Chondrocyte (in vitro differentiated cells): ENCODE measurements around the gene PREX1. TPM values are rescaled to one million over a fixed set of nuclear protein-coding genes. Genes with fewer than 3 reads are reported as not detected.
"Not testable (repeated sequence)": the region's sequence is repeated elsewhere in the genome, so short reads cannot be mapped to it uniquely, and the experiment has no call there.

Source experiments
- DNase-seq: peaks from one replicate; pipeline ENCODE4 v3.0.0; 2021; ENCODE audit warnings: mixed read lengths, low spot score
- H3K27ac Mint-ChIP-seq: one replicate; pipeline ENCODE4 v1.8.0; 2021; ENCODE audit warnings: mild to moderate bottlenecking, moderate library complexity, mixed read lengths; ENCODE audit not compliant: unreplicated experiment
- H3K27me3 Mint-ChIP-seq: 2 replicates; pipeline ENCODE4 v1.8.0; 2021; ENCODE audit warnings: low read depth, mixed read lengths
- H3K36me3 Mint-ChIP-seq: 2 replicates; pipeline ENCODE4 v1.8.0; 2021; ENCODE audit warnings: low read depth, mixed read lengths
- H3K4me1 Mint-ChIP-seq: 2 replicates; pipeline ENCODE4 v1.8.0; 2021; ENCODE audit warnings: low read depth, mild to moderate bottlenecking, mixed read lengths
- H3K4me3 Mint-ChIP-seq: one replicate; pipeline ENCODE4 v1.8.0; 2021; ENCODE audit warnings: mild to moderate bottlenecking, moderate library complexity, mixed read lengths; ENCODE audit not compliant: unreplicated experiment
- H3K9me3 Mint-ChIP-seq: 2 replicates; pipeline ENCODE4 v1.8.0; 2021; ENCODE audit warnings: low read depth, mixed read lengths
- total RNA-seq: library from RNA; stranded (reverse); gene quantifications from 3 replicates; pipeline ENCODE4 v1.2.1, GENCODE V29; 2021
- TF ChIP-seq, protein P1 (sequence below): fragments of 200-600 bp; sonication (generic); IDR thresholded peaks from 2 replicates; pipeline ENCODE4 v1.5.0; 2021; ENCODE audit warnings: antibody characterized with exemption, mild to moderate bottlenecking, moderate library complexity

PREX1 gene
- total RNA-seq, 1 donor from 2014 or later: 3.0 TPM

- Mint-ChIP-seq H3K4me1 (peaks cover 7% of the 10 kb centered on the region), H3K27me3 (no peaks in the 10 kb centered on the region), H3K36me3 (peaks cover 7% of the 10 kb centered on the region), H3K9me3 (peaks cover 20% of the 10 kb centered on the region), H3K27ac (no peak overlapping the region), H3K4me3 (no peak overlapping the region)
- TF ChIP-seq, protein P1, sequence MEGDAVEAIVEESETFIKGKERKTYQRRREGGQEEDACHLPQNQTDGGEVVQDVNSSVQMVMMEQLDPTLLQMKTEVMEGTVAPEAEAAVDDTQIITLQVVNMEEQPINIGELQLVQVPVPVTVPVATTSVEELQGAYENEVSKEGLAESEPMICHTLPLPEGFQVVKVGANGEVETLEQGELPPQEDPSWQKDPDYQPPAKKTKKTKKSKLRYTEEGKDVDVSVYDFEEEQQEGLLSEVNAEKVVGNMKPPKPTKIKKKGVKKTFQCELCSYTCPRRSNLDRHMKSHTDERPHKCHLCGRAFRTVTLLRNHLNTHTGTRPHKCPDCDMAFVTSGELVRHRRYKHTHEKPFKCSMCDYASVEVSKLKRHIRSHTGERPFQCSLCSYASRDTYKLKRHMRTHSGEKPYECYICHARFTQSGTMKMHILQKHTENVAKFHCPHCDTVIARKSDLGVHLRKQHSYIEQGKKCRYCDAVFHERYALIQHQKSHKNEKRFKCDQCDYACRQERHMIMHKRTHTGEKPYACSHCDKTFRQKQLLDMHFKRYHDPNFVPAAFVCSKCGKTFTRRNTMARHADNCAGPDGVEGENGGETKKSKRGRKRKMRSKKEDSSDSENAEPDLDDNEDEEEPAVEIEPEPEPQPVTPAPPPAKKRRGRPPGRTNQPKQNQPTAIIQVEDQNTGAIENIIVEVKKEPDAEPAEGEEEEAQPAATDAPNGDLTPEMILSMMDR: no peak
- no peak for DNase-seq
These were observed 50.8 kb downstream of the PREX1 start for GRCh38 chr20:48777005-48777404.

DNA sequence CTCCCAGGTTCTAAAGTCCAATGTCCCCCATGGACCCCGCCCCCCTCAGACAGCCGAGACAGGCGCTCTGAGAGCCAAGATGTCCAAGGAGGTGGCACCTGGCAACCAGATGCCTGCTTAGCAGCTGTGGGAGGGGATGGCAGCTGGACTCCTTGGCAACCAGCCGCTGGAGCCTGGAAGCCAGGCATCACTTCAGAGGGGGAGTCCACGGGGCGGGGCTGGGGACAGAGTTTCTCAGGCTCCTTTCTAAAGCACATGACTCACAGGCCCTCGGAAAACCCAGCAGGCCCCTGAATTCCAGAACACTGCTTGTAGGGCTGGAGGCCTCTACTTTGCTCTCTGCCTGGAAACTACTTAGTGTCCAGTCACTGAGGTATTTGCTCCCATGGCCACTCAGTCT is 51.5 kb downstream of the PREX1 start:
- Mint-ChIP-seq H3K36me3 (peaks cover 7% of the 10 kb centered on the region), H3K4me1 (peaks cover 7% of the 10 kb centered on the region), H3K27me3 (no peaks in the 10 kb centered on the region), H3K4me3 (no peak overlapping the region), H3K9me3 (peaks cover 20% of the 10 kb centered on the region), H3K27ac (peak overlapping the region; percentile 73)
- no peak for DNase-seq
- TF ChIP-seq, protein P1: no peak

- H3K9me3 Mint-ChIP-seq: peaks cover 20% of the 10 kb centered on the region
- not testable (repeated sequence) for H3K4me3 Mint-ChIP-seq, H3K27ac Mint-ChIP-seq, H3K36me3 Mint-ChIP-seq, H3K4me1 Mint-ChIP-seq, DNase-seq, H3K27me3 Mint-ChIP-seq
These were observed 52.3 kb downstream of the PREX1 start for GRCh38 chr20:48775545-48775944.

DNA sequence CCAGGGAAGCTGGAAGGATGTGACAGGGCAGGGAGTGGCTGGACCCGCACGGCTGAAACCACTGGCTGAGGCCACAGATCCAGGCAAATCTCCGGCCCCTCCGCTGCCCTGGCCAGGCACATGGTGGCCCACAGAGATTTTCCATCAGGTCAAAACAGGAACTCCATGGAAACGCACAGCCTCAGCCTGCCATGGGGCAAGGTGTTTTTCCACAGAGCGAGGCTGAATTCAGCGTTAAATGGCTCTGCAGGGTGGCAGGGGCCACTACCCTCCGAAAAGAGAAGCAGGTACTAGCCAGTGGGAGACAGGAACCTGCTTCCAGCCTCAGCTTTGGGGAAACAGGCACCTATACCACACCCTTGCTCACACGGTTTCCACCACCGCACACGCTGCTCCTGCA is 53.1 kb downstream of the PREX1 start:
- H3K27ac Mint-ChIP-seq: no peak overlapping the region
- TF ChIP-seq, protein P1: no peak

DNA sequence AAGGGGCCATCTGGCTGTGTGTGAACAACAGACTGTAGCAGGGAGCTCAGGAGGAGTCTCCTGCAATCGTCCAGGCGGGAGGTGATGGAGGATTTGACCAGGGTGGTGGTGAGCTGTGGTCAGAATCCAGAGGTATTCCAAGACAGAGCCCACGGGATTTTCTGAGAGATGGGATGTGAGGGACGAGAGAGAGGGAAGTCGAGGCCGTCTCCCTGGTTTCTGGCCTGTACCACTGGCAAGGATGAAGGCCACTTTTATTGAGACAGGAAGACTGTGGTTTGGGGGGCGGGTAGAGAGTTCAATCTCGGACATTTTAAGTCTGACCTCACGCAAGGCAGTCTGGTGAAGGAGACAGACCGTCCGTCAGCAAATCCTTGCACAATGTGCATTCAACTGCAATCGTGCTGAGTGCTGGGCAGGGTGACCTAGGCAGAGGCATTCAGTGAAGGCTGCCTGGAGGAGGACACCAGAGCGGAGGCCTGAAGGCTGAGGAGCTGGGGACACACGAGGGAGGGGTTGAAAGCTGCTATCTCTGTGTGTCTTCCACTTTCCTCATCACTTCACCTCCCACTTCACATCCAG is 53.9 kb downstream of the PREX1 start:
- DNase-seq: no peak
- TF ChIP-seq, protein P1: no peak
- H3K4me1 Mint-ChIP-seq: peaks cover 7% of the 10 kb centered on the region
- H3K27ac Mint-ChIP-seq: no peak overlapping the region
- peaks cover 7% of the 10 kb centered on the region for H3K27me3 Mint-ChIP-seq
- no peak overlapping the region for H3K4me3 Mint-ChIP-seq
- peaks cover 3% of the 10 kb centered on the region for H3K36me3 Mint-ChIP-seq
- peaks cover 11% of the 10 kb centered on the region for H3K9me3 Mint-ChIP-seq

More for the DNA sequence above, 53.1 kb downstream of the PREX1 start:
- H3K9me3 Mint-ChIP-seq: peaks cover 17% of the 10 kb centered on the region
- no peak for DNase-seq
- H3K36me3 Mint-ChIP-seq: peaks cover 6% of the 10 kb centered on the region
- H3K27me3 Mint-ChIP-seq: peaks cover 2% of the 10 kb centered on the region
- peaks cover 7% of the 10 kb centered on the region for H3K4me1 Mint-ChIP-seq
- no peak overlapping the region for H3K4me3 Mint-ChIP-seq
